GM13976 (cell line): ENCODE measurements around the gene LYPLA2.

Experiments
- DNase-seq: peaks from one replicate; pipeline ENCODE4 v3.0.0; 2012; ENCODE audit warnings: low spot score
- CTCF ChIP-seq: IDR thresholded peaks from 2 replicates; pipeline ENCODE4 v1.5.1; 2012; ENCODE audit warnings: borderline replicate concordance, mild to moderate bottlenecking; ENCODE audit not compliant: insufficient read depth; ENCODE audit errors: extremely low read depth, missing control alignments, control extremely low read depth
- in situ Hi-C: fragments of 300-500 bp; cut with MboI; formaldehyde crosslinking; loops from one replicate; pipeline ENCODE4 v1.12.0; 2022; ENCODE audit warnings: low sequenced_read_pairs, mixed read lengths, inconsistent platforms; ENCODE audit not compliant: unreplicated experiment

LYPLA2 gene

GRCh38 chr1:23763041-23763577 lies 27.8 kb upstream of the LYPLA2 start:
- no peak for TF ChIP-seq CTCF
- in situ Hi-C loops: no loop called here
- no peak for DNase-seq

- DNase-seq: no peak
- TF ChIP-seq CTCF: no peak
- in situ Hi-C loops: no loop called here
Measured at GRCh38 chr1:23768733-23769132, 22.2 kb upstream of the LYPLA2 start.

GRCh38 chr1:23772049-23772853 lies 18.7 kb upstream of the LYPLA2 start:
- in situ Hi-C loops: no loop called here
- peak; percentile 75 for DNase-seq
- TF ChIP-seq CTCF: peak; percentile 97

GRCh38 chr1:23772854-23773242 lies 18.1 kb upstream of the LYPLA2 start:
- TF ChIP-seq CTCF: no peak
- no peak for DNase-seq
- in situ Hi-C loops: no loop called here

- no peak for DNase-seq
Measured at GRCh38 chr1:23774174-23774880, 16.6 kb upstream of the LYPLA2 start.

GRCh38 chr1:23776217-23776616 lies 14.7 kb upstream of the LYPLA2 start:
- no peak for DNase-seq
- no peak for TF ChIP-seq CTCF
- in situ Hi-C loops: no loop called here

More at GRCh38 chr1:23774174-23774880, 16.6 kb upstream of the LYPLA2 start:
- in situ Hi-C loops: no loop called here
- TF ChIP-seq CTCF: no peak
